HG03469 (cell line): ENCODE results near the gene NSD2.
"Not testable (repeated sequence)": the region's sequence is repeated elsewhere in the genome, so short reads cannot be mapped to it uniquely, and the experiment has no call there.

Source experiments
- ATAC-seq: cut with Tn5 transposase; IDR thresholded peaks from one replicate; pipeline ENCODE4 v1.9.1; 2021; ENCODE audit warnings: mild to moderate bottlenecking, moderate library complexity, moderate number of reproducible peaks; ENCODE audit not compliant: unreplicated experiment

NSD2 gene

DNA sequence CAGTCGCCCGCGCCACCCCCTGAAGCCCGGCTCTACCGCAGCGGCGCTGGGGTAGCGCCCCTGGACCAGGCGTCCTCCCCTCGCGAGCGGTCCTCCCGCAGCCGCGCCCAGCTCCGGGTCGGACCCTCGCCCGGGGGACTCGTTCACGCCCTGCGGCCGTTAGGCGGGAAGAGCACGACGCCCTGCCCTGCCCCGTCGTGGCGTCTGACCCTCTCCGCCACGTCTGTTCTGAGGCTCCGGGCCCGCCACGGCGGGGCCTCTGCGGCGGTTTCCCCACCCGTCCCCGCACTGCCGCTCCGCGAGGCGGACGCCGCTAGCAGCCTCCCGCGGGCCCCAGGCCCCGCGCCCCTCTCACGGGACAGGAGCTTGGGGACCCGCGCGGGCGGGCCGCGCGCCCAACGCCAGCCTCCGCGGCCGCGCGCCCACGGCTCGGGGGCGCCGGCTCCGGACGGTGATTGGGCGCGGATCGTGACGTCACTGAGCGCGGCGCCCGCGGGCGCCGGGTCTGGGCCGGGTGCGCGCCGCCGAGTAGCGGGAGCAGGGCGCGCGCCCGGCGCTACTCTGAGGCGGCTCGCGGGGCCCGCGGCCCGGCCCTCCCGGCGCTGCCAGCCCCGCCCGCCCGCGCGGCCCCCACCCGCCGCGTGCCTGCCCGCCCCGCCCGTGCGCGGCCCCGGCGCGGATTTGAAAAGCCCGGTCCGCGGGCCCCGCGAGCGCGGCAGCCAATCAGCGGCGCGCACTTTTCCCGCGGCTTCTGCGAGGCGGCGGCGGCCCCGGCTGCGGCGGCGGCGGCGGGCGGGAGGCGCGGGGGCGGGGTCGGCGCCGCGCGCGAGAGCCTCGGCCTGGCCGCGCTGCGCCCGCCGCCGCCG lies at the start of gene NSD2:
NSD2 (plus strand) TSS at position 816 of the 866 bp plus-strand sequence. CDS start 29,262 bp downstream, outside the sequence.
- peak; percentile 40 for ATAC-seq

DNA sequence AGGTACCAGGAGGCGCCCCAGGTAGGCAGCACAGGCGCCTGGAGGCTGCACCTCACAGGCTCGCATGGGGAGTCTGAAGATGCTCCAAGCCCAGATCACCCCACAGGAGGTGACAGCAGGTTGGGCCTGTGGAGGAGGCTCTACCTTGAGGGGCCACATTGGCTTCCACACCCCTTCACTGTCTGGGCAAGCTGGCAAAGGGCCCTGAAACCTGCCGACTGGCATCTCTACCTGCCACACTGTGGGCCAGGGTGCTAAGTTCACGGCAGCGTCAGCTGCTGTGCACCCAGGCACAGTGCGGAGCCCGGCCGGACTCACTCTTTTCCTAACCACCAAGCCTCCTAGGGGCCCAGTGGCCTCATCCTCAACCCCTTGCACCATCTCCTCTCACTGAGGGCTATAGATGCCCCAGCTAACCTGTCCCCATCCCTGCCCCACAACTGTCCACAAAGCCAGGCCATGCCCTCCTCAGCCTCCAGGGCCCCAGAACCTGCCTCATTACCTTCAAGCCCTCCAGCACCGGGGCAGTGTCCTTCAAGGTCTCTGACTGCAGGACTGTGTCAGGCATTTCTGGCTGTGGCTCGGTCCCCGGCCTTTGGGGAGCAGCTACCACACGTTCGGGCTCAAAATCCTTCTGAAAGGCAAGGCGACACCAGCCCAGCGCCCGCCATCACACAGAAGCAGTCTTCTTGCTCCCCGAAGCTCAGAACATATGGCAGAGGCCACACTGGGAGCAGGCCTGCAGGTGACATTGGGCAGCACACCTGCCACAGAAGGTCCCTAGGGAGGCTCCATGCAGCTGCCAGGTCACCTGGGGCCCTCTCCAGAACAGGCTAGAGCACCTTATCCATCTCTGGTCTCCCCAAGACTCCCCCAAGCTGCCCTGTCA lies 49.3 kb upstream of the NSD2 start:
- ATAC-seq = no peak

DNA sequence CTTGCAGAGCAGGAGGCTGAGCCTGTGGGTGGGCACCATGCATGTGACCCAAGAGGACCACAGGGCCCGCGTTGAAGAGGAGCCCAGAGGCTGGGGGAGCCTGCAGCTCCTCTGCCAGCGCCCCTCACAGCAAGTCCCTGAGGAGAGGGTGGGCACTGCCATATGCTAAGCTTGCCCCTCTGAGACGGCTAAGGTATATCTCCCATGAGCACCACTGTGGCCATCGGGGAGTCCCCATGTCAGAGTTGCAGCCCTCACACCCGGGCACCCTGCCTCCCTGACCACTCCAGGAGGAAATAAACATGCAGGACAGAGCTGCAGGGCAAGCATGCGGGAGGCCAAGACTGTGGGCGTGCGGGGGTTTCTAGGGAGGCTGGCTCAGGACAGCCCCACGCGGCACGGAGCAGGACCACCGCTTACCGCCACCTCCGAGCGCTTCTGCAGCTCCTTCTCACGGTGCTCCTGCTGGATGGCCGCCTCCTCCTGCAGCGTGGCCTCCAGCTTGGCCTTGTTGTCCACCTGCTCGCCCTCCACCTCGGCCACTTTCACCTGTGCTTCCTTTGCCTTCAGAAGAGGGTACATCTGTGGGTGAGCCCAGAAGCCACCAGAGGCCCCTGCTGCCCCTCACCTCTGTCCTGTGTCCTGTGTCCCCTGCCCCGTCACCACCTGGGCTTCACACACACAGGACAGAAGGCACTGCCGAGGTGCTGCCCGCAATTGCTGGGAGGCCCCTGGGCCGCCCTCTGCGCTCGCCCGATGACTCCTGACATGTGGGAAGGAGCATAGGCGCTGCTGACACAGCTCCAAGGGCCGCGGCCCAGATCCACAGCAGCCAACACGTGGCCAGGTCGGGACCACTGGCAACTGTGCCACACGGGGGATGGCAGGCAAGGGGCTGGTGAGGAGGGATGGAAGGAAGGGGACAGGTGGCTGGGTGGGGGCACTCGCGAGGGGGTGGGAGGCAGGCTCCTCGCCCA lies 48.3 kb upstream of the NSD2 start:
- no peak for ATAC-seq

DNA sequence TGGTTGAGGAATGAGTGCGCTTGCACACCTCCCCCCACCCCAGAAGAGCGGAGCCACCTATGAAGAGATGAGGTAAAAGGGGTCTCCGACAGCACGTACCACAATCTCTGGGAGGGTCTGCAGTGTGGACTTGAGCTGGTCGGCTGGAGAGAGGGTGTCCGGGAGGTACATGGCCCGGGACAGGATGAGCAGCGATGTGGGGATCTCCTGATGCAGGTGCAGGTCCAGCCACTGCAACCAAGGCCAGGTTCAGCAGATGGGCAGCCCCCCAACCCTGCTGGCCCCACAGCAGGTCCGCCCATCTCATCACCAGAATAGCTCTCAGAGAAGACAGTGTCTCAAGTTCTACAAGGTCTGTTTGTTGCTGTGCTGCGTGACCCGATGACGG lies 47.7 kb upstream of the NSD2 start:
- ATAC-seq = no peak

DNA sequence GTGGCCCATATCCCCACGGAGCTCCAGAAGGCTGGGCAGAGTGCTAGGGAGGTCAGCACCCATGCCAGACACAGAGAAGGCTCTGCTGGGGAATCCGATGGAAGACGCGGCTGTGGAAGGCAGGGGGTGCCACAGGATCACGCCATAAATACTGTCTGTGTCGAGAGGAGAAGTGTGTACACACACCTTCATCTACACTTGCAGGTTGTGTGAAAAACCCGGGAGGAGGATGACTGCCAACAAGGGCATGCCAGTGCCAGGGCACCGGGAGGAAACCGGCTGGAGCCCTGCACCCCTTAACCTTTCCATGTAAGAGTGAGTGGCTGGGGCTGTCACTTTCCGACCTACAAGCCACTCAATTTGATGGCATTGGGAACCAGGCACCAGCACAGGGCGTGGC lies 46.4 kb upstream of the NSD2 start:
- no peak for ATAC-seq

DNA sequence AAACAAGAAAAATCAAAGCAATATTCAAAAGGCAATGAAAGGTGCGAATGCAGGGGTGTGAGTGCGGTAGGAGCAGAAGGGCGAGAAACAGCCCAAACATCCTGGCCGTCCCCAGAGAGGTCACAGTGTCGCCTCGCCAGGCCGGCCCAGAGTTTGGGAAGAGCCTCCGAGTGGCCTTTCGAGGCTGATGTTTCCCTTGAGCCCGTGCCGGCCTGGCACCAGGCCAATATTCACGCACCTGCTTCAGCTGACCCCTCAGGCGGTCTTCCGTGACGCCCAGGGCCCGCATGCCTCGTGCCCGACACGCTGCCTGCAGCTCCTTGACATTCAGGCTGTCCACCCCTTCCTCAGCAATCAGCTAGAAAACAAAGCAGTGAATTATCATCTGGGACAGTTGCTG lies 45.9 kb upstream of the NSD2 start:
- no peak for ATAC-seq

DNA sequence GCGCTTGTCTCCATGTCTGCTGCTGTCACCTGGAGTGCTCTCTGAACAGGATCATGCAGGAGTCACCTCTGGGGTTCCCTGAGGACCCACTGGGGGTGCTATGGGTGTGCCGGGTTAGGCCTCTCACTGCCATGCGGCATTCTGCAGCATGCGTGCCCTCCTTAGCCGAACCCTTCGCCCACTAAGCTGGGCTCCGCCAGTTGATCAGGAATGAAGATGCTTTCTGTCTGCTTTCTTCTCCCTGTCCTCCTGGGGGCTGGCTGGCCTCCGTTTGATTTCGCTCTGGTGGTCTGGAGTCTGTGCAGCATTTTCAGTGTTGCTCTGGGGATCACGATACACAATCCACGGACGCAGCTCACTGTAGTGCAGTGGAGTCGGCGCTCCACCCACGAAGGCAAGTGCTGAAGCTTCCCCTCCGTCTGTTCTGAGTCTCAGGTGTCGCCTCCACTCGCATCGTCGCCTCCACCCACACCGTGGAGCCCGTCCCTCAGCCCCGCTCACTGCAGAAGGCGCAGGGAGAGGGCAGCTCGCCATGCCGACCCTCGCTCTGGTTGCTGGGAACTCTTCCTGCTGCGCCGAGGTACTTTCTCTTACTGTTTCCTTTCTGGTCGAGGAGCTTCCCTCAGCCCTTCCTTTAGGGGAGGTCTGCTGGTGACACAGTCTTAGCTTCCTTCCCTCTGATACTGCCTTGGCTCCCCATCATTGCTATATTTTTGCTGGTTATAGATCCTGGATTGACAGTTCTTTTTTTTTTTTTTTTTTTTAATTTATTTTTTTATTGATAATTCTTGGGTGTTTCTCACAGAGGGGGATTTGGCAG lies 44.5 kb upstream of the NSD2 start:
- ATAC-seq = no peak

DNA sequence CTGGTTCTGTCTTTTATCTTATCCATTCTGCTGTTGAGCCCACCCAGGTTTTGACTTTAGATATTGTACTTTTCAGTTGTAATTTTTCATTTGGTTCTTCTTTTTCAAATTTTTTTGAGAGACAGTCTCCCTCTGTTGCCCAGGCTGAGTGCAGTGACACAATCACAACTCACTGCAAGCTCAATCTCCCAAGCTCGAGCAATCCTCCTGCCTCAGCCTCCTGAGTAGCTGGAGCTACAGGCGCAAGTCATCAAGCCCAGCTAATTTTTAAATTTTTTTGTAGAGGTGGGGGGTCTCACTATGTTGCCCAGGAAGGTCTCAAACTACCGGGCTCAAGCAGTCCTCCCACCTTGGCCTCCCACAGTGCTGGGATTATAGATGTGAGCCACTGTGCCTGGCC lies 41.0 kb upstream of the NSD2 start:
- no peak for ATAC-seq

DNA sequence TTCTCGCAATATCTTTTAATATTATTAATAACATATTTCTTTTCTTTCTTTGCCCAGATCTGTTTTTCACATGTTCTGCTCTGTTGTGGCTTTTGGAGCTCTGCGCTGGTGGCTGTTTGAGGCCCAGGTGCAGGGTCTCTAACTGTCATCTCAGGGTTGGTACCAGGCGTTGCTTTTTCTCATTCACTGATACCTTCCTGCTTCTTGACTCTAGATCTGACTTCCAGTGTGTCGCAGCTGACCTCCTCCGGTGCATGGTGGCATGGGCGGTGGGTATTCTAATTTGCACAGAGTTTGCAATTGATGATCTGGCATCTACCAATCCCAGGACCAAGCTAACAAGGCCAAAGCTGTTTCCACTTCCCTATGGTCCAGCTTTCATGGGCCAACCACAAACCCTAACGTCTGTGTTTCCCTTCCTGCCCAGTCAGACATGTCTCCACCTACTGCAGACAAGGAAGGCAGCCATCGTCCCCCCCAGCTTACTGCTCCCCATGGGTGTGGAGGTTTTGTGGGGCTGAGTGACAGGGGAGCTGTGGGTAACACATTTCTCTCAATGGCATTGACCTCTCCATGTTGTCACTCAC lies 40.5 kb upstream of the NSD2 start:
- ATAC-seq = no peak

DNA sequence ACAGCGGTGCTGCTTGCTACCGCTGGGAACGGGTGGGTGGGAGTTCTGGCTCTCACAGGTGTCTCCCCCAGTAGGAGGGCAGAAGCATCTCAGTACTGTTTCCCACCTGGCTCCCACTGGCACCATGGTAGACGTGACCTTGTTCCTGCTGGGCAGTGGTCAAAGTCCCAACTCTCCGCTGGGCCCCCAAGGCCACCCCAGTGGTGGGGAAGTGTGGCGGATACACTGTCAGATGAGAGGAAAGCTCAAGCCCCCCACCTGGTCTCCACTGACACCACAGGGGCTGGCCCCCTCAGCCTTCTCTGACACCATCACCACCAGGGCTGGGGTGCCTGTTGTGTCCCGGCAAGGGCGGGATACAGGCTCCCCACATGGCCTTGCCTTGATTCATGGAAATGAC lies 39.9 kb upstream of the NSD2 start:
- ATAC-seq = no peak

DNA sequence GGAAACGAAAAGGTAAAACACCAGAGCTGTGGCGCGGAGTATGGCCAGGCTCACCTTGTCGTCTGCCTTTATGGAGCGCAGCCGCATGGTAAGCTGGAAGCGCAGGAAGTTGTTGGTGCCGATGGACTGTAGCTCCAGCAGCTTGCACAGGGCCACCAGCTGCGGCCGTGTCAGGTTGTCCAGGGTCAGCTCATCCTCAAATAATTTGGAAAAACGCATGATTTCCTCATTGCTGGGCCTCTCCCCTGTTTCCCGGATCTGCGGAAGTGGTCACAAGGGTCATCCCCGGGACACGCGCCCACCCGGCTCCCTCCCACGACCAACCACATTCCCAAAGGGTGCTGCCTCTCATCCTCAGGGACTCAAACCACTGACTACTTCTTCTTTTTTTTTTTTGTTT lies 38.5 kb upstream of the NSD2 start:
- ATAC-seq = no peak

DNA sequence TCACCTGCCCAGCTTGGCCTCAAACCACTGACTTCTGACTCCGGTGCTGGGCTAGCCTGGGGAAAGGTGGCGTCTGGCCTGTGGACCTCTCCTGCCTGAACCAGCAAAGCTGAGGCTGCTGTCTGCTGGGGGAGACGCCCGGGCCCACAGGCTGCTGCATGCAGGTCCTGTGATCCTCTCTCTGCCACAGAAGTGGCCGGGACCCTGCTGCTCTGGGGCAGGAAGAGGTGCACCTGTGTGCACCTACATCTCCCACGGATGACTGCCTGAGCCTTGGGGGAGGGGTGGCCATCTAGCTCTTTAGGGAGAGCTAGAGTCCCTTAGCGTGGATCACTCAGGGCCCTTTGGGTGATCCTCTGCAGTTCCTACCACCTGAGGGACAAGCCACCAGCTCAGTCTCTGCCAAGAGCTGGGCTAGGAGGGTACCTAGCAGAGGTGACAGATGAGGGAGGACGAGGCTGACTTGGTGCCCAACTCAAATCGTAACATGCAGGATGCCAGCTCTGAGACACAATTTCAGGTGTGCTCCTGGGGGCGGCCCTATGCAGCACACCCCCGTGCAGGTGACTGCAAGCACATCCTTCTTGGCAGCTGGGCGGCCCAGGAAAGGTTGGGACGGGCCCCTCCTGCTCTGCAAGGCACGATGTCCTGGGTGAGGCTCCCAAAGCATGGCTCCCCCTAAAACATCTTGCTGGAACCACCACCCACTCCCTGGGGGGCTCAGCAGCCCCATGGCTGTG lies 37.7 kb upstream of the NSD2 start:
- ATAC-seq = no peak

DNA sequence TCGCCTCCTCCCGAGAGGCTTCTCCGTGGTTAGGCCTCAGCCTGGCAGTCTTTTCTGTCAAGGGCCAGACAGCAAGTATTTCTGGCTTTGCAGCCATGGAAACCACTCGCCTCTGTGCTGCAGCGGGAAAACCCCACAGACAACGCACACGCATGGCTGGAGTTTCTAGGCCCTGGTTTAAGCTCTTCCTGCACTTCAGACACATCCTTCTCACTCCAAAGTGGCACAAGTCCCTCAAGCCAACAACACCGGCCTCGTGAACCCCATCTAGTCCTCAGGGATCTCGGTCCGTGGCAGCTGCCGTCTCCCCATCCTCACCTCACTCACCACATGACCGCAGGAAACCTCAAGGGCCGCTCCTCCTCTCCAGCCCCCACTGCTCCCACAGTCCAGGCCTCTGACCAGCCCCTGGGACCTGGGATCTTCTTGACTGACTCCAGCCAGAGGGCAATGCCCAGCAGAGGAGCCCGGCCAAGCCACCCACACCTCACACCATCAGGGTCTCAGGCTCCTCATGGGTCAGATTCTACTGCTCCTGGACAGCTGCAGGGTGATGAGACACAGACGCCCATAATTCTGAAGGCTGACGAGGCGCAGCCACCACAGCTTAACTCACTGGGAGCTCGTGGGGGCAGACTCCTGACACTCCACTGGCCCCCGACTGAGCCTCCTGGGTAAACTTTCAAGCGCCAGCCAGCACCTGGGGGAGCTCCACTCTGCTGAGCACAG lies 37.0 kb upstream of the NSD2 start:
- ATAC-seq = no peak

DNA sequence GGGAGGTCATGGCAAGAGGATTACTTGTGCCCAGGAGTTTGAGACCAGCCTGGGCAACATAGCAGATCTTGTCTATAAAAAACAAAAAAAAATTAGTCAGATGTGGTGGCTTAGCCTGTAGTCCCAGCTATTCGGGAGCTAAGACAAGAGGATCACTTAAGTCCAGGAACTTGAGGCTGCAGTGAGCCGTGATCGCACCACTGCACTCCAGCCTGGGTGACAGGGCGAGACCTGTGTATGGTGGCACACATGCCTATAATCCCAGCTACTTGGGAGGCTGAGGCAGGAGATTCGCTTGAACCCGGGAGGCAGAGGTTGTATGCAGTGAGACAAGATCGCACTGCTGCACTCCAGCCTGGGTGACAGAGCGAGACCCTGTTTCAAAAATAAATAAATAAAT lies 35.4 kb upstream of the NSD2 start:
- not testable (repeated sequence) for ATAC-seq

DNA sequence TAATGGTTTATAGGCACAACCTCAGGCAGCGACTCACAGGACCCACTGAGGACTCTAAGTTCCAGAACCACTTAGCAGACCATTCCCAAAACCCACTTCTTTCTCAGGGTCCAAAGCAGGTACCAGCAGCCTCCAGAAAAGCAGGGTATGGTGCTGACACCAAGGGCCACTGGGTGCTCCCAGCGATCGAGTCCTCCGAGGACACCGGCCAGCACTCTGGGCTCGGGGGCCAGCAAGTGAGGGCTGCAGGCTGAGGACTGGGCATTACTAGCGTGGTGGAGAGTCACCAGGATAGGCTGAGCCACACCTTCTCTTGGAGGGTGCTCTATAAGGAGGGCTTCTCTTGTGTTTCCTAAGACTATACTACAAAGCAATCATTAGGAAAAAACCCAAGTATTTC lies 34.5 kb upstream of the NSD2 start:
- no peak for ATAC-seq

DNA sequence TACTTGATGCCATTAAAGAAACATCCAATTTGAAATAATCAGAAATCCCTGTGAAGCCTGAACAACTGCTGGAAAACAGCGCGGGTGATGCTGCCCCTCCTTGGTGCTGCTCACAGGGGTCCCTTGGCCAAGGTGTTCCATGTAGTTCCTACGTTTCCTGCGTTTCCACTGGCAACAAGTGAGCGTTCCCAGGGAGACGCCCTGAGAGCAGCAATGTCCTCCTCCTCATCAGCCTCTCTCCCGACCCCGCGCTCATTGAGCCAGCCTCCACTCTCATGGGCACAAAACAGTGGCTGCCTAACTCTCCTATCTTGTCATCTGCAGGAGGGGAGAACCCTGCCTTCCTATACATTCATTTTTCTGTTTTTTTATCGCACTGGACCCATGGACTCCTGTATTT lies 34.1 kb upstream of the NSD2 start:
- ATAC-seq = no peak

DNA sequence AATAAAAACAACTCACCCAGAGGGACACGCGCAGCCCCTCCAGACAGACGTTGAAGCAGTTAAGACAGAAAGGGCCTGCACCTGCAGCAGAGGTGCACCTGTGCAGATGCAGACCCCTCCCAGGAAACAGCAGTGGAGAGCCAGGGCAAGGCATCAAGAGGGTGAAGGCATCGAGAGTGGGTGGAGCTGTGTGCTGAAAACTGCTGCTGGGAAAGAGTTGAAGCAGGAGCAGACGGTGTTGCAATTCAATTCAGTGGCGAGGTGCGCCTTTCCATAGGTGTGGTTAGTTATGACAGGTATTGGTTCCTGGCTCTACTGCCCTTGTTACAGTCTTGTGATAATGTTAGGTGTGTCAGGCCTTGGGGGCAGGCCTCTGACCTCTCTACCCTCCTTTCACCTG lies 31.9 kb upstream of the NSD2 start:
- no peak for ATAC-seq

DNA sequence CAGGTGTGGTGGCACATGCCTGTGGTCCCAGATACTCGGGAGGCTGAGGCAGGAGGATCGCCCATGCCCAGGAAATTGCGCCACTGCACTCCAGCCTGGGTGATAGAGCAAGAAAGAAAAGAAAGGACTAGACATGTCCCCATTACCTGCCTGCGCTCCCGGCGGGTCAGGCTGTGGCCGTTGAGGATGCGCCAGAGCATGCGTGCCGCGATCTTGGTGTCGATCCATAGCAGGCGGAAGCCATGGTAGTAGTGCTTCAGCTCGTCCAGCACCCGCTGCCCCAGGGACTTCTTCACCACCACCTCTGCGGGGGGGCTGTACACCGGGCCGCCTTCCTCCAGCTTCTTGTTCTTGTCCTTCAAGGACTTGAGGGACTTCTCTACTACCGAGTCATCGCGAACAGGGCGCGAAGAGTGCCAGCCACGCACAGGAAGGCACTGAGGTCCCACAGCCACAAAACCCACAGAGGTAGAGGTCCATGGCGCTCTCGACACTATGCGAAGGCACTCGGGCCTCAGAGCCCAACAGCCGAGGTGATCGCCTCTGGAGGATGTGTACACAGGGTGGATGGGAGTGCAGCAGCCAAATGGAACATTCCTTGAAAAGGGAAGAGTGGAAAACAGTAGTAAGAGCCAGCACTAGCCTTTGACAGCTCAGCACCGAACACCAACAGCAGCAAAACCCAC lies 29.8 kb upstream of the NSD2 start:
- no peak for ATAC-seq
